T-helper 9 cell (primary cell): ENCODE measurements around the gene VDAC1.
A peak's percentile ranks its signal among the peaks of the same experiment; 100 is the strongest.
"Not testable (repeated sequence)": the region's sequence is repeated elsewhere in the genome, so short reads cannot be mapped to it uniquely, and the experiment has no call there.

Experiments used
- DNase-seq: peaks from one replicate; pipeline ENCODE4 v3.0.0-alpha.2; 2020

VDAC1 gene

DNA sequence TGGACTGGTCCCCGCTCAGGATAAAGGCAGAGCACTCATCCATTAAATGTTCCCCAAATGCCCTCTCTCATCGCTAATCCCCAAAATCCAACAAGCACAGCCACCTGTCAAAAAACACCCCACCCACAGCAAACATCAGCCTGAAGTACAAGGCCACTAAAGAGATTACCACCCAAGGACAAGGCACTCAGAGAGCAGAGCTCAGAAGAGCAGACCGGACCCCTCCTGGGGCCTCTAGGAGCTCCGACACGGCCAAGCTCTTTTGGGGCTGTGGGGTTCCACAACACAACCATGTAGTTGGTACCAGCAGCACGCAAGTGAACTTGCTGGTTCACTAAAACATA, 9.8 kb downstream of the VDAC1 start:
- DNase-seq: no peak

DNA sequence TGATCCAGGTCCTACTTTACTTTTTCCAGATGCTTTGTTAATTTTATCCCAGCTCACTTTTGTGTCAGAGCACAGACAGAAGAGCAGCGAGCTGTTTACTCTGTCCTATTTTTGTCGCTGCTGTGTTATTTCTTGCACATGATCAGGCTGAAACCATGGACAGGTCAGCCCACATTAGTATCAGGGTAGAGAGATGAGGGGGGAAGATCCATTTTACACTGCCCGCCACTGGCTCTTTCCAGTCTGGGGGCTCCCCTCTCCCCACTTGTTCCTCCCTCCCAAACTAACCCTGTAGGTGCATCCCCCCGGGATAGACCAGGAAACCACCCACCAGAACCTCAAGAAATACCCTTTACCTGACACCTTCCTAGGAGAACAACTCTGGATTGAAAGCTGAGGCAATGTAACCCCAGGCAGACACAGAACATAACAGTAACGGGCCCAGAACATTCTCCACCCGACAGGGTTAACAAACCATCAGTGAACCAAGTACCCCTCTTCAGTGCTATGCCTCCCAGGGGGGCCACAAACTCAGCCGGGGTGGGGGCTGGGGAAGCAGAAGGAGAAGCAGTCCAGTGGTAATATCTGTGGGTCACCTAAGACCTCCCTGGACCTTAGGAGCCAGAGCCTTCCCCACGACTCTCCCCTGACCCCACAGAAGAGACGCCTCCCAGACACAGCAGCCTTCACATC, 10.3 kb downstream of the VDAC1 start:
- DNase-seq: no peak

DNA sequence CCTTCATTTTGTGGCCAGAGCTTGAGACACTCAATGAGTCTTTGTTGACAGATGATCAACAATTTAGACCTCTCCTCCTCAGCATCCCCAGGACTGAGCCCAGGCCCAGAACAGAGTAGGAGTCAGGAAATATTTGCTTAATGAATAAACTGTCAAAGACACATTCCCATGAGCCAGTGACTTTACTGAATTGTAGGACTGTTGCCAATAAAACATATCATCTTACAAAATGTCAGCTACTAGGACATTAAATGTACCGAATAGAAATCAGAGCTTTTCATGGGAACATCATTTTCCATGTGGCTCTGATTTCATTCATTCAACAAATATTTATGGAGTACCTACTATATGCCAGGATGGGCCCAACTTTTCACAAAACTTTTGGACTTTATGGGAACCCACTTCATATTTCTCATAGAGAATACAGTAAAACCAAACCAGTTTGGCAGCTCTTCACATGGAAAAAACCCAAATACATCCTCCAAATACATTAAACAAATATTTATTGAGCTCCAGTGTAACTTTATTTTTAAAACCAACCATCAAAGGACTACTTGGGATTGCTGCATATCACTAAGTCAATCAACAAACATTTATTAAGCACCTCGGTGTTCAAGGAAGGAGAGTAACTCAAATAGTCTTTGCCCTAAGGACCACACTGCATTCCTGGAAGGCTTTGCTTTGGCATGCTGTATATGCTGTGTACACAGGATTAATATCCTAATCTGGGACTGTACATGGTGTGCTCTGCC, 11.4 kb downstream of the VDAC1 start:
- DNase-seq: no peak

DNA sequence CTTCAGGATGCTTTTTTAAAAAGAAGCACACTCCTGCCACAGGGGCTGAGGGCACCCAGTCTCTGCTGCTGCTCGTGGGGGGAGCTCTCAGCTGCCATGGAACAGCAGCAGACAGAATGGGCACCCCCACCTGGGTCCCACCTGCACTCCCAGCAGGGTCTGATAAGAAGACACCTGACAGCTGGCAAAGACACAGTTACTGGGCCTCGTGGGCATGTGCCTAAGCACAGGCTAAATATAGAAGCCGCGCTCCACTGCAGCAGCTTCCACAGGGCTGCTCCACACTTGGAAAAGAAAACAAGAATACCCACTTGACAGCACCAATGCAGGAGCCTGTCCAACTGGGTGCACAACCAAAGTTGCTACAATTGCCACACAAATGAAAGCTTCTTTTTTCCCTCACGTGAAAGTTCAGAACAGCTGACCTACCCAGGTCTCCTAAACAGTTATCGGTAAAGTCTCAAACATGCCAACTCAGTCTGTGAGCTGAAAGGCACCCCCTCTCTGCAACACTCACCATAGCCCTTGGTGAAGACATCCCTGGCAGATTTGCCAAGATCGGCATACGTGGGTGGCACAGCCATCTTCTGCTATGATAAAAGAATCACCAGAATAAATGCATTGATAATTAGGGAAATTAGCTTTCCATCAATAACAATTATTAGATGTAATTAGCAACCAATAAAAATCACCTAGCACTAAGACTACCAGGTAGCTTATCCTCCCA, 12.2 kb downstream of the VDAC1 start:
- DNase-seq: no peak

DNA sequence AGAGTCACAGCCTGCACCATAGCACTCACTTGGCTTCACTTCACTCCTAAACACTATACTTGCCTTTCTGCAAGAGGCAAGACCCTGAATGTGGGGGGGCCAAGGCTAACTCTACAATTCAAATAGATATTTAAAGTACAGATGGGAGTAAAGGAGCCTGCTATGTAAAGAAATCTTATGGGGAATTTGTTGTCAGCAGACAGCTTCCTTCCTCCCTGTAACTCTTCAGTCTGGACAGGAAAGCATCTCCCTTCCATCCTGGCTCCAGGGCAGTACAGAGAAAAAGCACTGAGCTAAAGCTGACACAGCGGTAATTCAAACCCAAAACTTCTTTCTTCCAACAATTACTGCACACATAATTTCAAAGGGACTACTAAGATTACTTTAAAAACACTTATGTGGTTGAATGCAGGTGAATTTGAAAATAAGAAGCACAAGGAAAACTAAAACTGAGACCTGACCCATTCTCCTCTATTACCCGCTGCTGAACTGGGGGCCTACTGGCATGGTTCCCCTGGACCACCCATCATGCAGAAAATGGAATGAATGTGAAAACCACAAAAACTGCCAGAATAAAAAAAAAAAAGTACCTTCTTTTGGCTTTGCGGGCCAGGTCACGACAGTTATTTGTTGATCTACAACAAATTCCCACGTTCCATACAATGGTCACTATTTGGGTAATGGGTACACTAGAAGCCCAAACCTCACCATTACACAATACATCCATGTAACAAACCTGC, 13.4 kb downstream of the VDAC1 start:
- DNase-seq: no peak

DNA sequence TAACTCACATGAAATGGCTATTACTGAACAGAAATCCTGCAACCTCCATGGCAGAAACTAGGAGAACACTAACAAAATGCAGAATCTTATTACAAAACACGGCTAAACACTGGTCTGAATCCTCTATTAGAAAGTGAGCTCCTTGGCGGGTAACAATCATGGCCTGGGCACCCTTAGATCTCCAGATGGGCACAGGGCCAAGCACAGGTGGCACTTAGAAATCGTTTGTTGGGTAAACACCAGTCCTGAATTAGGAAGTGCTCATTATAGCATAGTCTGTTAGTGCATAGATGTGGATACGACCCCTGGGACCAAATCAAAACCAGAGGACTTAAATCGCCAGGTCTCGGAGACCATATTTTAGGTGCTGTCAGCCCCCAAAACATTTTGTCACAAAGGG, 14.4 kb downstream of the VDAC1 start:
- DNase-seq: no peak

DNA sequence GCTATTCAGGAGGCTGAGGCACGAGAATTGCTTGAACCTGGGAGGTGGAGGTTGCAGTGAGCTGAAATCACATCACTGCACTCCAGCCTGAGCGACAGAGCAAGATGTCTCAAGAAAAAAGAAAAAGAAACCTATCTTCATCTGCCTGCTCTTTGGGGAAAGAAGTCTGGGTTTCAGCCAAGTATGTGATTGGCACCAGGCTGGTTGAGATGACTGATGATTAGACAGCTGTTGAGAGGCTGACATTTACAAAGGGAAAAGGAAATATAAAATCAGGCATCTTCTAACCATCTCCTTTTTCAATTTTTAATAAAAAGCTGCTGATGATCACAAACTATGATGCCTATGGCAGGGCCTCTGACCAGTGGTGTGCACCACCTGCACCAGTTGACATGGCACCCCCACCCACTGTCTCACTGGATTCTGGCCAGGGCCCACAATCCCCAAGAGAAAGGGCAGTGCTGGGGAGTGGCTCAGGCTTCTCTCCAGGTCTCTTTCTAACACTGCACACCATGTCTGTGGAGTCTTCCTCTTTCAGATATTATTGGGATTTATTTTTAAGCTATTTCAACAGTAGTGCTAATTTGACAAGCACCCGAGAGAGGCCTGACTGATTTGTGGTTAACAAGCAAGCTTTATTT, 19.1 kb downstream of the VDAC1 start:
- DNase-seq: no peak

DNA sequence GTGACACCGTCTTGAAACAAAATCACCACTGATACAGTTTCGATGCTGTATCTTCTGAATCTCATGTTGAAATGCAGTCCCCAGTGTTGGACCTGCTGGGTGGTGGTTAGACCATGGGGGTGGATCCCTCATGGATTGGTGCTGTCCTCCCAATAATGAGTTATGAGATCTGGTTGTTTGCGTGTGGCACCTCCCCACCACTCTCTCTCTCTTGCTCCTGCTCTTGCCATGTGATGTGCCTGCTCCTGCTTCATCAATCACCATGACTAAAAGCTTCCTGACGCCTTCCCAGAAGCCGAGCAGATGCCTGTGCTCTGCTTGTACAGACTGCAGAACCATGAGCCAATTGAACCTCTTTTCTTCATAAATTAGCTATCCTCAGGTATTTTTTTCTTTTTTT, 21.1 kb downstream of the VDAC1 start:
- DNase-seq: no peak

DNA sequence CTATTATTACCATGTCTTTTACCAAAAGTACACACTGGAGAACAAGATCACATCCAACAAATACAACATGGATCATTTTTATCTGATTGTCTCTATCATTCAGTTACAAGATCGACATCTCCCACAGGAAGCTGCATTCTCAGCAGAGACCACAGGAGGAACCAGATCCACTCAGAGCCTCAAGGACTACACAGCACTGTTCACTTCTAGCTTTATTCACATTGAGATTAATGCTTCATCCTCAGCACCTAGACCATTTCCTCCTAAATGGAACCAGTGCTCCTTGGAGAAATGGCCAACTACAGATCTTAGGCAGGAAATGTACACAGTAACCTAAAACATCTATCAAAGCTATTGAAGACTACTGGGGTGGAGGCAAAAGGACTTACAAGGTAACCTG, 23.1 kb downstream of the VDAC1 start:
- DNase-seq: no peak

DNA sequence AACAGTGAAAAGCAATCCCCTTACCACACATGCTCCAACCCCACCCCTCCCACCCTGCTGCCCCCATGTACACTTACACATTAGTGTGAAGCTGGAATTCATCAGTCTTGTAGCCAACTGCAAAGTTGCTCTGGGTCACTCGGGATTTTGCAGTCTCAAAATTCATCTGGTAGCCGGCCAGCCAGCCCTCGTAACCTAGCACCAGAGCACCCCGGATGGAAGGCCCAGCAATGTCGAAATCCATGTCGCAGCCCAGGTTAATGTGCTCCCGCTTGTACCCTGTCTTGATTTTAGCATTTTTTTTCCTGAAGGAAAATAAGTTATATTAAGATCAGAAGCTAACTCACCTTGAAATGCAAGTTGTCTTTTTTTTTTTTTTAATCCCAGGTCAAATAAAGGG, 24.1 kb downstream of the VDAC1 start:
- no peak for DNase-seq

DNA sequence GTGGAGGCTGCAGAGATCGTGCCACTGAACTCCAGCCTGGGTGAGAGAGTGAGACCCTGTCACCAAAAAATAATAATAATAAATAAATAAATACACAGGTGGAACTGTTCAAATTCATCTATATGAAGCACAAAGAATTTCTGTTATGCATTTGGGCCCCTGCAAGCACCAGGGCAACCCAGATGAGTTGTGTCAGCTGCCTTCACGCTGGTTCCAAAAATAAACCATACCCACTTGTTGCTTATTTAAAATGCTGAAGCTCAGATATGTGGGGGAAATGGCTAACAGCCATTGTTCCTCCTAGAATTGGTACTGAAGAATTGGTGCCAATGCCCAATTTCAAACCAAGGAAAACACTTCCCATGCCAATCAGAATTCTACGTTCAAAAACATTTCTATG, 25.8 kb downstream of the VDAC1 start:
- DNase-seq: no peak

DNA sequence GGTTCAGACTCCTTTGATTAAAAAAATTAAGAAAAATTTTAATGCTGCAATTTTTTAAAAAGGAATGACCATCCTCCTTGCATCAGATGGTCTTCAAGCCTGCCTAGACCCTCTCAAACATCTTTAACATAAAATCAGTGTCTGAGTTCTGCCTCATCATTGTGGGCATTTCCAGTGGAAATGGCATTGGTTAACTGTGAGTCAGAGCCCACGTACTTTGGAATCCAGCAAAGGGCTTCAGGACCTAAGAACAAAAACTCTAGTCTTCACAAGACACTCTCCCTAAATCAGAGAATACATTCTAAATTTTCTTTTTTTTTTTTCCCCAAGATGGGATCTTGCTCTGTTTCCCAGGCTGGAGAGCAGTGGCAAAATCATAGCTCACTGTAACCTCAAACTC, 26.9 kb downstream of the VDAC1 start:
- no peak for DNase-seq

DNA sequence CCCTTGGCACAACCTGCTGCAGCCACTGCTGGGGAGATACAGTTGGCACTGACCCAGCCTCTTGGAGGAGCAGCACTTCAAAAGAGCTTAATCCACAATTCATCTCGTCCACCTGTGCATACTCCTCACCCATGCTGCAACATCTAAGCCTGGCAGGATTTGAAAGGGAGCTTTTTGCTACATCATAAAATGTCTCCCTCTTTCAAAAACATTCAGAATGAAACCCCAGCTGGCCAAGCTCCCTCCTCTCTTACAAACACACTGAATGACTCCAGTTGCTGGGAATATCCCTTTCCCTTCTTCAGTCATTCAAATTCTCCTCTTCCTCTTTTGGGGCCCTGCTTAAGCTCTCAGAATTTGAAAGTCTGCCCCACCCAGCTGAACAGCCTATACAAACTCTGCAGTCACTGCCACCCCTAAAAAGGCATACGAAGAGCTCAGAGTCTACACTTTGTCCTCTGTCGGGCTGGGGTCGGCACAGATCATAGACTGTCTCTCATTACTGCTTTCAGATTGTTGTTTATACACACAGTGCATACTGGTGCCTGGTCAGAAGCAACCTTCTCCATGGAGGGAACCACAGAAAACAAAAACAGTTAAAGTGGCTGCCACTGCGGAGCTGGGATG, 27.5 kb downstream of the VDAC1 start:
- no peak for DNase-seq

DNA sequence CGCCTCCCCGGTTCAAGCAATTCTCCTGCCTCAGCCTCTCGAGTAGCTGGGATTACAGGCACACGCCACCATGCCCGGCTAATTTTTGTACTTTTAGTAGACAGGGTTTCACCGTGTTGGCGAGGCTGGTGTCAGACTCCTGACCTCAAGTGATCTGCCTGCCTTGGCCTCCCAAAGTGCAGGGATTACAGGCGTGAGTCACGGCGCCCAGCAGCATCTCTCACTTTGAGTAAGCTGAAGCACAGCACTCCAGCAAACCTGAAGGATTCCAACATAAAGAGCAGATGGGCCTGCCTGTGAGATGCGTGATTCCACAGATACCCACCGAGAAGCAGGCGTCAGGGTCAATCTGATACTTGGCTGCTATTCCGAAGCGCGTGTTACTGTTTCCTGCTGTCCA, 29.2 kb downstream of the VDAC1 start:
- DNase-seq: not testable (repeated sequence)

DNA sequence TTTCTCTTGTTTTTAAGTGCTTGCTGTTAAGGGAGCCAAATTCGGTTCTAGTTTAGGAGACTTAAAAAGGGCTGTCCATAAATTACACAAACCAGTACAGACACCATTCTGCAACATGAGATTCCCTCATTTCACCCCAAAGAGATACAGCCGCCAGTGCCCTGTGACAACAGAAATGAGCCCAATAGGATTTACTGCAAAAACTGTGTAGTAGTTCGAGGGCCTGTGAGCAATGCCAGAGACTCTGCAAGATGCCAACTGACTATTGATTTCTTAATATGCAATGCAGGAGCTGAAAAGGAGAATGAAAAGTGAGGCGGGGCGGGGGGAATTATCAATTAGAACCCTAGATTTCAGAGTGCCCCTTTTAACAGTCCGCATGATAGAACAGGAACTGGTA, 30.6 kb downstream of the VDAC1 start:
- DNase-seq: no peak

DNA sequence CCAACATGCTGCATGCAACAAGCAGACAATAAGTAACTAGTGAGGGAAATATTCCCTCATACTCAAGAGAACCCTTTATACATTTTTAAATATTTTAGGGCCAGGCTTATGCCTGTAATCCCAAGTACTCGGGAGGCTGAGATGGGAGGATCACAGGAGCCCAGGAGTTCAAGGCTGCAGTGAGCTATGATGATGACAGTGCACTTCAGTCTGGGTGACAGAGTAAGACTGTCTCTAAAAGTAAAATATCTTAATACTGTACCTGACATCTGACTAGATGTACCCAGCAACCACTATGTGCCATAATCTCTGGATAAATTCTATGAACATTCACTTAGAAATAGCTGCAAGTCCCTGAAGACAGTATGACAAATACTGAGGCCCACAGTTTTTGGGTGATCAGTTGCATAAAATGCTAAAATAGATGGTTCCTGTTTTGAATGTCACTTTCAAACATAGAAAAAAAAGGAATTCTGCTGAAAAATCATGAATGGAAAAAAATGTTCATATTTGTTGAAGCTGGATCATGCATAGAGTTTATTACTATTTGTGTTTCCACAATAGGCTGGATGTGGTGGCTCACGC, 34.4 kb downstream of the VDAC1 start:
- no peak for DNase-seq

DNA sequence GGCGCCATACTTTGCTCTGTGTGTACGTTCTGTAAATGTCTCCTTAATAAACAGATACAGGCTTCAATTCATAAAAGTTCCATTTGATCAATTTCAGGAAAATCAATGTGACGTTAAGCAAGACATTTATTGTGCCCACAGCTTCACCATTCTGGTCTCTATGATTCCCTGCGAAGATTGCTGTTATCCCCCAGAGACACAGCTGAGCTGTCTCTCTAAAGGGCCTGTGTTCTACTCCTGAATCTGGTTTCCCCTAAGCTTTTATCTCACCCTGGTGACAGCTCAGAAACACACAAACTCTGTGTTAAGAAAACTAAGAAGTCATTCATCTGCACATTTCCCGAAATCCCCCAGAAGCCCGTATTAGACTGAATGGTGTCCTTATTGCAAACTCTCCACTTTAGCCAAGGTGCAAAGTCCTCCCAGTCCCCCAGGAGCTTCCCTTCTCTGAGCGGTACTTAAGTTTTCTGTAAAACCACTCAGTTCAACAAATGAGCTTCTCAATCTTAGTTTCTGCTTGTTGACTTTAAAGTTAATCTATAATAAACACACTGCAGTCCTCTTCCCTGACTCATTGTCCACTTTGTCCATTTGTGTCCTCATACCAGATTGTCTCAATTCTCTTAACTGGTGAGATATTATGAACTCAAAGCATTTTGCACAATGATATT, 35.0 kb downstream of the VDAC1 start:
- no peak for DNase-seq

DNA sequence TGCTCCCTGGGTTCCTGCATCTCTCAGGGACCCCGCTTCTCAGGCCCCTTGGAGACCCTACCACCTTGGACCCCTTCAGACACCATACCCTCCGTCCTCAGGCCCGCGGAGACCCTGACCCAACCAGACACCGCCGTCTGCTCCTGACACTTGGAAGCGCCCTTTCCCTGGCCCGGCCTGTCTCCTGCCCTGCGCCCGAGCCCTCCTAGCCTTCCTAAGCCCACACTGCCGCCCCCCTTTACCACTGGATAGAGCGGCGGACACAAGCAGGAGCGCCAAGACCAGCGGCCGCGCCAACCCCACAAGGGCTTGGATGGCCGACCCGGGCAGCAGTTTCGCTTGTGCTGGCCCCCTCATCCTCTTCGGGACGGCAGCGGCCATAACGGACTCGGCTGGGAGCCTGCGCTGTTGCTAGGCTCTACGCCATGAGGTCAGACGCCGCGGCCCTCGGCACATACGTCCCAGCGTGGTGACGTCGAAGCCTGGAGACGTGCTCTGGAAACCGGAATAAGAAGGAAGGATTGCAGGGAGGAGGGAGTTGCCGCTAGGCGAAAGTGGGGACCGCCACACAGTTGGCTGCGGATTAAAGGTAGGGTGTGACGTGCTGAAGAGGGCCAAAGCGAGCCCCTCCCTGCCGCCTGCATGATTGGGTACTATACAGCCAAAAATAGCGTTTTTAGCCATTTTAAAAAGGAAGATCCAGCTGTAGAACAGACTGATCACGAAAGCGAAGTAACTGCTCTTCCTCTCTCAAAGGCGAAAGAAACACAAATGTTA, 36.4 kb downstream of the VDAC1 start, which contains the start of gene C5orf15:
C5orf15 (minus strand) TSS at position 422 of the 777 bp plus-strand sequence; CDS start at position 381, 41 bp downstream.
- DNase-seq: peak; percentile 87

DNA sequence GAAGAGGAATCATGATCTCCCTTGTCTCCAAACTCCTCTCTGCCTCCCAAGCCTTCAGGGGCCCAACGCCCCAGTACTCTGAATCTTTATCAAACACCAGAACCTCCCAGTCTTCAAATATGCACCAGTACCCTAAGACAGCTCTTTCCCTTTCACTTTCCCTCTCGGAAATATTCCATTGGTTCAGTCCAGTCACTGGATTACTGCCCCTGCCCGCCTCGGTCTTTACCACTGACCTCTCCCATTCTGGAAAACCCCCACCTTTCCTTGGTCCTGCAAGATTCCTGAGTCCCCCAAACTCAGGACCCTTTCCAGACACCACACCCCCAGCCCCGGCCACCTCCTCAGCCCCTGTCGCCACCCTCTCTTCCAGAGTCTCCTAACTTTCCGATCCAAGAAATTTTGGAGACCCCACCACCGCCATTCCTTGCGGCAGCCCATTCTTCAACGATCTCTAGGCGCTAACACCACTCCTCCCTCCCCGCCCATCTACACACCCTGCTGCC, 37.0 kb downstream of the VDAC1 start:
- DNase-seq: no peak

DNA sequence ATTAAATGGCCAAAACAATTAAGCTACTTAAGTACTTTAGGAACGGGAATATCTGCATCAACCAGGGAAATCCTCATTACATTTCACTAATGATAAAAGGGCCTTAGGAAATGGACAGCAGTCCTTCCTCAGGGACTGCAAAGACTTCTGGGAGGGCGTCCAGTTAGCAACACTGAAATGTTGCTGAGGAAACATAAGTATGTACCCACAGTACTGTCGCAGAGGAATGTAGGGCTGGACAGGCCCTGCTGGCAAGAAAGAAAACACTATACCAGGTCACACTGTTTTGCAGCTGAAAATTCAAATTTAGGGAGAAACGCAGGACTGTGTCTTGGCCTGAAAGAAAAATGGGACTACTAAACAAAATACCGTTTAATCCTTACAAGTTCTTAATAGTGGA, 37.7 kb downstream of the VDAC1 start:
- no peak for DNase-seq
